Endothelial cell of umbilical vein (primary cell): ENCODE results near the gene CYP2A6. TPM values are rescaled to one million over a fixed set of nuclear protein-coding genes. Genes with fewer than 3 reads are reported as not detected.
"Not testable (repeated sequence)": the region's sequence is repeated elsewhere in the genome, so short reads cannot be mapped to it uniquely, and the experiment has no call there.

ENCODE experiments used
- BruUV-seq: library from RNA; stranded (reverse); fragments of 400-500 nt; replicated peaks from 2 replicates; lab custom pipeline; 2021; lab: Mats Ljungman, UMichigan
- CTCF ChIA-PET: fragments of 300-600, 350-600 bp; sonication (Branson Sonifier 250); formaldehyde crosslinking; loops from one replicate; lab custom pipeline; 2021; ENCODE audit warnings: antibody characterized with exemption, inconsistent platforms; lab: Charles Lee
- POLR2A ChIA-PET: fragments of 300-600, 350-600 bp; sonication (Branson Sonifier 250); formaldehyde crosslinking; loops from one replicate; lab custom pipeline; 2021; ENCODE audit warnings: antibody characterized with exemption, inconsistent platforms; lab: Charles Lee
- DNase-seq: peaks from one replicate; pipeline ENCODE4 v3.0.0-alpha.2; 2011; ENCODE audit warnings: low read depth, low spot score
- FAIRE-seq: peaks from 2 replicates; lab custom pipeline; 2011; peaks lifted over from hg19 to GRCh38; lab: Jason Lieb, UNC
- H2AFZ ChIP-seq: 2 replicates; pipeline ENCODE4 v1.6.0; 2012; ENCODE audit warnings: low read depth, low read length, control low read depth, inconsistent platforms
- H3K27ac ChIP-seq: 2 replicates; pipeline ENCODE4 v1.5.1; 2011; ENCODE audit warnings: low read depth, mild to moderate bottlenecking, control low read depth, low read length, moderate library complexity; ENCODE audit not compliant: insufficient read depth
- H3K27me3 ChIP-seq, 2 experiments: 2 replicates each; pipeline versions ENCODE4 v1.6.0 to v1.6.1; 2011; ENCODE audit warnings: low read length in 2 of 2, mixed read lengths in 1 of 2; ENCODE audit not compliant: control insufficient read depth in 2 of 2, insufficient read depth in 2 of 2
- H3K36me3 ChIP-seq, 2 experiments: 2 replicates in 1 of 2; 3 replicates in 1 of 2; pipeline ENCODE4 v1.5.1; 2011; ENCODE audit warnings: low read length in 2 of 2, mild to moderate bottlenecking in 1 of 2, moderate library complexity in 1 of 2; ENCODE audit not compliant: control insufficient read depth in 2 of 2, insufficient read depth in 2 of 2; ENCODE audit errors: extremely low read depth in 1 of 2
- H3K4me1 ChIP-seq: 3 replicates; pipeline ENCODE4 v1.5.1; 2011; ENCODE audit warnings: mild to moderate bottlenecking, low read length; ENCODE audit not compliant: control insufficient read depth, insufficient read depth; ENCODE audit errors: extremely low read depth
- H3K4me2 ChIP-seq: 2 replicates; pipeline ENCODE4 v1.6.1; 2011; ENCODE audit warnings: low read length, control low read depth, mixed read lengths; ENCODE audit not compliant: insufficient read depth
- H3K4me3 ChIP-seq, 3 experiments: fragments of 200-600 bp in 1 of 3; sonication (generic), shearing (Covaris generic) in 1 of 3; replicated peaks in 1 of 3; 2 replicates each; pipeline ENCODE4 v1.5.1; 2011 to 2016; ENCODE audit warnings: control low read depth in 3 of 3, low read length in 3 of 3, mild to moderate bottlenecking in 2 of 3, inconsistent platforms in 1 of 3, low read depth in 1 of 3, moderate library complexity in 1 of 3; ENCODE audit not compliant: insufficient read depth in 1 of 3
- H3K79me2 ChIP-seq: 2 replicates; pipeline ENCODE4 v1.6.0; 2012; ENCODE audit warnings: low read length, inconsistent platforms; ENCODE audit not compliant: control insufficient read depth, insufficient read depth
- H3K9ac ChIP-seq: replicated peaks from 2 replicates; pipeline ENCODE3; 2011; ENCODE audit warnings: low read length, control low read depth; ENCODE audit not compliant: insufficient read depth; ENCODE audit errors: extremely low read depth
- H3K9me1 ChIP-seq: replicated peaks from 3 replicates; pipeline ENCODE4 v1.6.0; 2011; ENCODE audit warnings: mild to moderate bottlenecking, low read length; ENCODE audit not compliant: control insufficient read depth, insufficient read depth; ENCODE audit errors: extremely low read depth
- H3K9me3 ChIP-seq: replicated peaks from 2 replicates; pipeline ENCODE4 v1.5.1; 2012; ENCODE audit warnings: low read length, inconsistent platforms; ENCODE audit not compliant: control insufficient read depth, insufficient read depth
- H4K20me1 ChIP-seq: replicated peaks from 2 replicates; pipeline ENCODE3; 2011; ENCODE audit warnings: mild to moderate bottlenecking, low read length; ENCODE audit not compliant: control insufficient read depth, insufficient read depth; ENCODE audit errors: extremely low read depth
- CTCF ChIP-seq, 2 donors: IDR thresholded peaks; 1 replicate in 1 of 2; 2 replicates in 1 of 2; pipeline ENCODE4 v1.5.1; 2011; ENCODE audit warnings: low read length in 2 of 2, mild to moderate bottlenecking in 2 of 2, moderate library complexity in 2 of 2, control low read depth in 1 of 2, inconsistent platforms in 1 of 2, low read depth in 1 of 2; ENCODE audit not compliant: insufficient read depth in 1 of 2; ENCODE audit errors: extremely low read depth in 1 of 2
- EZH2 ChIP-seq: IDR thresholded peaks from 2 replicates; pipeline ENCODE4 v1.6.1; 2012; ENCODE audit warnings: borderline replicate concordance, low read depth, mild to moderate bottlenecking, moderate library complexity, low read length, inconsistent platforms; ENCODE audit not compliant: severe bottlenecking
- FOS ChIP-seq: IDR thresholded peaks from 2 replicates; pipeline ENCODE4 v1.6.1; 2011; ENCODE audit warnings: mild to moderate bottlenecking, low read length, moderate library complexity, borderline replicate concordance; ENCODE audit not compliant: insufficient read depth
- GATA2 ChIP-seq: IDR thresholded peaks from 2 replicates; pipeline ENCODE4 v1.7.0; 2011; ENCODE audit warnings: low read depth, mild to moderate bottlenecking, moderate library complexity, mixed read lengths, low read length; ENCODE audit not compliant: insufficient read length, insufficient read depth
- JUN ChIP-seq: IDR thresholded peaks from 2 replicates; pipeline ENCODE4 v1.6.1; 2011; ENCODE audit warnings: borderline replicate concordance, low read depth; ENCODE audit not compliant: insufficient read length, insufficient read depth
- MAX ChIP-seq: IDR thresholded peaks from 2 replicates; pipeline ENCODE4 v1.6.1; 2011; ENCODE audit not compliant: insufficient read depth, insufficient read length
- MYC ChIP-seq: IDR thresholded peaks from one replicate; pipeline ENCODE4 v1.6.1; 2011; ENCODE audit warnings: mild to moderate bottlenecking, low read depth, low read length
- POLR2A ChIP-seq: IDR thresholded peaks from 2 replicates; pipeline ENCODE4 v1.6.1; 2012; ENCODE audit warnings: low read depth, mild to moderate bottlenecking, control low read depth, low read length
- POLR2AphosphoS5 ChIP-seq: IDR thresholded peaks from 2 replicates; pipeline ENCODE4 v1.6.1; 2012; ENCODE audit warnings: low read depth, mild to moderate bottlenecking, control low read depth, low read length, moderate library complexity; ENCODE audit not compliant: insufficient read depth
- dilution Hi-C: fragments of 300-500 bp; cut with MboI; formaldehyde crosslinking; loops from one replicate; pipeline ENCODE4 v1.15.0; 2019; ENCODE audit warnings: low sequenced_read_pairs; ENCODE audit not compliant: extremely low pct_ligation_motif_present
- intact Hi-C: fragments of 100-400 bp; cut with micrococcal nuclease; formaldehyde crosslinking; loops from one replicate; pipeline ENCODE4 v1.10.0; 2022
- polyA plus RNA-seq, 4 experiments: library from polyadenylated mRNA; depleted of rRNA in 3 of 4; stranded (reverse) in 3 of 4; unstranded in 1 of 4; fragments of >200 nt; gene quantifications; 2 replicates each; pipeline versions ENCODE4 v1.2.1 to v1.2.3, GENCODE V29; 2011 to 2012; ENCODE audit warnings: missing spikeins in 1 of 4
- total RNA-seq: library from RNA; stranded (reverse); gene quantifications from 2 replicates; pipeline ENCODE4 v1.2.3, GENCODE V29; 2021

The CYP2A6 gene
- total and polyA plus RNA-seq, 2 donors (not counting 3 experiments of a cell fraction or from before 2014, with no cell fraction given), result not detected

- H3K27me3 ChIP-seq, result peaks cover 3 to 8% of the 10 kb centered on the region in 2 experiments
- CTCF ChIA-PET, result interaction anchor here (1.5 kb wide), 1 partner anchor 150 kb away, joined by 3 read pairs; no protein-coding TSS in a partner anchor
- H3K9me3 ChIP-seq, result no peaks in the 10 kb centered on the region
- H3K79me2 ChIP-seq, result peaks cover 5% of the 10 kb centered on the region
- no TSS peak for BruUV-seq
- no peak overlapping the region for H3K9ac ChIP-seq
- H3K36me3 ChIP-seq, result peaks cover 9 to 11% of the 10 kb centered on the region in 2 experiments
- intact Hi-C loops, result no loop called here
- DNase-seq (no peak), FAIRE-seq (no peak)
- no peak overlapping the region for H3K4me3 ChIP-seq
- no peak overlapping the region for H3K4me2 ChIP-seq
- TF ChIP-seq POLR2AphosphoS5, result no peak
- no peak for TF ChIP-seq MAX
- no peak for TF ChIP-seq FOS
- TF ChIP-seq JUN, result no peak
- no peak for TF ChIP-seq GATA2
- no peak for TF ChIP-seq CTCF (IDR thresholded peaks at IDR 0.05; ENCODE audit: extremely low read depth in 1 of 2, insufficient read depth in 1 of 2, low read depth in 1 of 2, low read length in 2 of 2)
- no peak for TF ChIP-seq POLR2A
- no peak for TF ChIP-seq EZH2
- no peak for TF ChIP-seq MYC
- H3K4me1 ChIP-seq, result peaks cover 10% of the 10 kb centered on the region
- no peaks in the 10 kb centered on the region for H4K20me1 ChIP-seq
- POLR2A ChIA-PET, result no interaction called here
- H3K27ac ChIP-seq, result no peak overlapping the region
- no peak overlapping the region for H2AFZ ChIP-seq
- H3K9me1 ChIP-seq, result no peaks in the 10 kb centered on the region
- dilution Hi-C loops, result no loop called here
These were observed 37.1 kb downstream of the CYP2A6 start for GRCh38 chr19:40813182-40813581.

GRCh38 chr19:40812571-40812970, 37.7 kb downstream of the CYP2A6 start:
- DNase-seq, H3K27me3 ChIP-seq, H3K9me3 ChIP-seq, H3K9ac ChIP-seq, H3K27ac ChIP-seq, BruUV-seq, H3K4me2 ChIP-seq, H3K4me3 ChIP-seq, dilution Hi-C loops, intact Hi-C loops, FAIRE-seq, H4K20me1 ChIP-seq, H3K9me1 ChIP-seq, H3K79me2 ChIP-seq, H2AFZ ChIP-seq: not testable (repeated sequence)
- CTCF ChIA-PET, result interaction anchor here (1.5 to 2.1 kb wide), 2 partner anchors 14 to 149 kb away, joined by 3 to 5 read pairs; partner anchors contain the start of gene EGLN2
- H3K4me1 ChIP-seq, result peaks cover 10% of the 10 kb centered on the region
- POLR2A ChIA-PET, result interaction anchor here (0.7 kb wide), 1 partner anchor 167 kb away, joined by 3 read pairs; no protein-coding TSS in a partner anchor
- peaks cover 9 to 17% of the 10 kb centered on the region in 2 experiments for H3K36me3 ChIP-seq
